GM12878 (cell line): Measurements from ENCODE around the gene PDZD2. TPM values are rescaled to one million over a fixed set of nuclear protein-coding genes. Genes with fewer than 3 reads are reported as not detected.

Source experiments
- ATAC-seq: fragments of 200-7000 bp; cut with Tn5 transposase; 3 replicates; pipeline ENCODE4 v1.9.1; 2020; ENCODE audit warnings: mild to moderate bottlenecking, moderate library complexity
- BruUV-seq: library from RNA; stranded (reverse); fragments of 400-500 nt; replicated peaks from 2 replicates; lab custom pipeline; 2021; lab: Mats Ljungman, UMichigan
- CTCF ChIA-PET: fragments of 300-600 bp; sonication (Branson Sonifier 250); formaldehyde crosslinking; extraction: SDS; loops from one replicate; lab custom pipeline; 2021; ENCODE audit warnings: inconsistent platforms; lab: Yijun Ruan, JAX
- POLR2A ChIA-PET: fragments of 350-600 bp; formaldehyde crosslinking; extraction: SDS; loops from one replicate; lab custom pipeline; 2021; ENCODE audit warnings: inconsistent platforms; lab: Charles Lee
- RAD21 ChIA-PET: fragments of 300-600 bp; sonication (Branson Sonifier 250); formaldehyde crosslinking; loops from one replicate; lab custom pipeline; 2023; ENCODE audit warnings: antibody characterized with exemption; ENCODE audit not compliant: unreplicated experiment; lab: Charles Lee
- SMC1A ChIA-PET: fragments of 300-600 bp; sonication (Branson Sonifier 250); formaldehyde crosslinking; loops from one replicate; lab custom pipeline; 2023; ENCODE audit not compliant: unreplicated experiment, uncharacterized antibody; lab: Charles Lee
- DNase-seq: peaks from one replicate; pipeline ENCODE4 v3.0.0-alpha.2; 2011; ENCODE audit warnings: low read depth, low spot score
- FAIRE-seq: peaks from 3 replicates; lab custom pipeline; 2011; peaks lifted over from hg19 to GRCh38; lab: Jason Lieb, UNC
- H2AFZ ChIP-seq: 2 replicates; pipeline ENCODE4 v1.6.0; 2011; ENCODE audit warnings: low read depth, low read length, control low read depth; ENCODE audit not compliant: control insufficient read depth
- H3K27ac ChIP-seq: 2 replicates; pipeline ENCODE4 v1.5.1; 2011; ENCODE audit warnings: control low read depth; ENCODE audit not compliant: control insufficient read depth, insufficient read depth
- H3K27me3 ChIP-seq, 2 experiments: replicated peaks in 1 of 2; 2 replicates each; pipeline versions ENCODE4 v1.6.0 to v1.6.1; 2011; ENCODE audit warnings: low read length in 1 of 2; ENCODE audit not compliant: control insufficient read depth in 2 of 2, insufficient read depth in 2 of 2
- H3K36me3 ChIP-seq, 2 experiments: 2 replicates each; pipeline ENCODE4 v1.5.1; 2011; ENCODE audit warnings: low read length in 1 of 2; ENCODE audit not compliant: control insufficient read depth in 2 of 2, insufficient read depth in 2 of 2
- H3K4me1 ChIP-seq: 2 replicates; pipeline ENCODE4 v1.6.1; 2011; ENCODE audit warnings: mild to moderate bottlenecking, low read length, moderate library complexity, mixed read lengths; ENCODE audit not compliant: control insufficient read depth, insufficient read depth
- H3K4me2 ChIP-seq: 2 replicates; pipeline ENCODE4 v1.6.0; 2011; ENCODE audit warnings: control low read depth; ENCODE audit not compliant: control insufficient read depth, insufficient read depth
- H3K4me3 ChIP-seq: fragments of 200-600 bp; sonication (generic); 2 replicates; pipeline ENCODE4 v1.5.1; 2016
- H3K79me2 ChIP-seq: 2 replicates; pipeline ENCODE4 v1.6.0; 2011; ENCODE audit warnings: low read length; ENCODE audit not compliant: control insufficient read depth, insufficient read depth
- H3K9ac ChIP-seq: 2 replicates; pipeline ENCODE4 v1.8.0; 2011; ENCODE audit warnings: low read length, control low read depth, mixed read lengths; ENCODE audit not compliant: control insufficient read depth, insufficient read depth
- H3K9me3 ChIP-seq: replicated peaks from 3 replicates; pipeline ENCODE4 v1.5.1; 2011; ENCODE audit warnings: mild to moderate bottlenecking, low read length; ENCODE audit not compliant: control insufficient read depth, insufficient read depth
- H4K20me1 ChIP-seq: 2 replicates; pipeline ENCODE4 v1.6.0; 2011; ENCODE audit not compliant: control insufficient read depth, insufficient read depth
- CHD1 ChIP-seq: IDR thresholded peaks from 2 replicates; pipeline ENCODE4 v1.6.1; 2012; ENCODE audit warnings: low read depth, low read length, improper control_type of control experiment
- CREB1 ChIP-seq: IDR thresholded peaks from 2 replicates; pipeline ENCODE4 v1.6.1; 2012; ENCODE audit warnings: low read depth, mild to moderate bottlenecking, inconsistent platforms
- ELK1 ChIP-seq: IDR thresholded peaks from 2 replicates; pipeline ENCODE4 v1.6.1; 2012; ENCODE audit warnings: low read depth, low read length, improper control_type of control experiment
- KAT2A ChIP-seq: conservative IDR thresholded peaks from 2 replicates; pipeline ENCODE4 v1.6.1; 2011; ENCODE audit warnings: low read depth, low read length; ENCODE audit not compliant: control insufficient read depth
- MEF2A ChIP-seq: IDR thresholded peaks from 2 replicates; pipeline ENCODE4 v1.6.1; 2011; ENCODE audit warnings: low read depth, mild to moderate bottlenecking, low read length, moderate library complexity; ENCODE audit not compliant: insufficient read depth
- MXI1 ChIP-seq: fragments of 150-350 bp; IDR thresholded peaks from 2 replicates; pipeline ENCODE4 v1.6.1; 2011; ENCODE audit warnings: low read depth, mild to moderate bottlenecking, inconsistent platforms, low read length, improper control_type of control experiment
- NRF1 ChIP-seq: conservative IDR thresholded peaks from 2 replicates; pipeline ENCODE4 v1.6.1; 2011; ENCODE audit warnings: mild to moderate bottlenecking, low read depth, low read length, improper control_type of control experiment
- STAT3 ChIP-seq: IDR thresholded peaks from 2 replicates; pipeline ENCODE4 v1.6.1; 2011; ENCODE audit warnings: low read depth, low read length, improper control_type of control experiment
- TAF1 ChIP-seq: IDR thresholded peaks from 2 replicates; pipeline ENCODE4 v1.6.1; 2011; ENCODE audit warnings: mild to moderate bottlenecking, low read depth, low read length, borderline replicate concordance
- ZNF217 ChIP-seq: fragments of 450-650 bp; IDR thresholded peaks from 2 replicates; pipeline ENCODE4 v1.6.1; 2017; ENCODE audit warnings: antibody characterized with exemption, mild to moderate bottlenecking
- WGBS: methylation state at CpG from one replicate; pipeline ENCODE4 v1.1.6; 2016; ENCODE audit warnings: low lambda C conversion rate; ENCODE audit not compliant: insufficient replicate concordance, insufficient coverage; ENCODE audit errors: missing lambda C conversion rate; 5-methylcytosine and 5-hydroxymethylcytosine counted together
- in situ Hi-C: fragments of 300-500 bp; cut with MboI; formaldehyde crosslinking; loops from 9 replicates; pipeline ENCODE4 v1.14.3; 2018; ENCODE audit warnings: mixed read lengths
- intact Hi-C: fragments of 100-400 bp; cut with micrococcal nuclease; formaldehyde crosslinking; loops from one replicate; pipeline ENCODE4 v1.14.2; 2022; ENCODE audit not compliant: unreplicated experiment
- polyA plus RNA-seq, 11 experiments: library from polyadenylated mRNA; depleted of rRNA in 4 of 11; unstranded in 6 of 11; stranded (reverse) in 5 of 11; fragments of >200 nt; fragmentation: Nextera tagmentation in 4 of 11; fragmentation: Illumina TruSeq in 1 of 11; extraction: Ambion mirVana in 4 of 11; extraction: Trizol in 1 of 11; gene quantifications; 1 replicate in 1 of 11; 2 replicates in 10 of 11; pipeline versions ENCODE4 v1.2.1 to v1.2.3, GENCODE V29; 2011 to 2016; ENCODE audit warnings: inconsistent platforms in 2 of 11, missing spikeins in 2 of 11, low read depth in 1 of 11
- total RNA-seq, 4 experiments: library from RNA; depleted of rRNA in 3 of 4; stranded (reverse); fragments of >200 nt in 3 of 4; fragmentation: Illumina TruSeq in 1 of 4; extraction: Trizol in 1 of 4; gene quantifications; 2 replicates each; pipeline versions ENCODE4 v1.2.1 to v1.2.3, GENCODE V29; 2013 to 2021

PDZD2 gene
- total and polyA plus RNA-seq, 10 of the 15 experiments (the other 5 are each of a cell fraction or from before 2014, with no cell fraction given) = 0.01 to 0.58 (median 0.29) TPM; not detected in 3

GRCh38 chr5:31984691-31985090 lies 345.8 kb downstream of the PDZD2 start:
- Histone ChIP-seq H3K4me3 (no peak overlapping the region), H3K9me3 (no peaks in the 10 kb centered on the region; the same call in 2 of the 3 replicates)
- TF ChIP-seq ZNF217 (no peak), MXI1 (no peak)
- TF ChIP-seq, all 136 proteins: peak for 0
- intact Hi-C loops = no loop called here
- DNase-seq (no peak), FAIRE-seq (no peak), ATAC-seq (no peak)
- Histone ChIP-seq H2AFZ (no peak overlapping the region), H3K4me1 (no peaks in the 10 kb centered on the region), H3K4me2 (no peak overlapping the region), H3K27me3 (no peaks in the 10 kb centered on the region; a peak in 2 of 4 replicates), H3K36me3 (no peaks in the 10 kb centered on the region), H3K27ac (no peak overlapping the region), H3K9ac (no peak overlapping the region), H3K79me2 (no peaks in the 10 kb centered on the region), H4K20me1 (no peaks in the 10 kb centered on the region)
- POLR2A ChIA-PET = no interaction called here
- SMC1A ChIA-PET = interaction anchor here (0.5 to 1.8 kb wide), 2 partner anchors 12 to 19 kb away, joined by 3 to 4 read pairs; no protein-coding TSS in a partner anchor
- CTCF ChIA-PET = no interaction called here
- 0% methylated on average over 1 of the region's 1 CpG for WGBS
- in situ Hi-C loops = no loop called here
- RAD21 ChIA-PET = no interaction called here
- no TSS peak for BruUV-seq

GRCh38 chr5:31986101-31986500 lies 347.2 kb downstream of the PDZD2 start:
- no peak for ATAC-seq
- Histone ChIP-seq H3K4me2 (no peak overlapping the region), H3K4me1 (no peaks in the 10 kb centered on the region), H3K36me3 (no peaks in the 10 kb centered on the region), H2AFZ (no peak overlapping the region), H3K4me3 (no peak overlapping the region), H3K9me3 (no peaks in the 10 kb centered on the region; the same call in 2 of the 3 replicates), H3K79me2 (no peaks in the 10 kb centered on the region), H3K9ac (no peak overlapping the region), H3K27me3 (no peaks in the 10 kb centered on the region; a peak in 2 of 4 replicates), H3K27ac (no peak overlapping the region), H4K20me1 (no peaks in the 10 kb centered on the region)
- intact Hi-C loops (no loop called here), in situ Hi-C loops (no loop called here)
- no TSS peak for BruUV-seq
- FAIRE-seq = no peak
- RAD21 ChIA-PET = no interaction called here
- TF ChIP-seq MXI1 = no peak
- TF ChIP-seq STAT3 = no peak
- TF ChIP-seq MEF2A = no peak
- no peak for TF ChIP-seq KAT2A
- no peak for TF ChIP-seq TAF1
- TF ChIP-seq CHD1 = no peak
- no peak for TF ChIP-seq NRF1
- no peak for TF ChIP-seq ZNF217
- no peak for TF ChIP-seq CREB1
- TF ChIP-seq ELK1 = no peak
- POLR2A ChIA-PET = no interaction called here
- CTCF ChIA-PET = no interaction called here
- WGBS = 55% methylated on average over 5 of the region's 5 CpGs
- SMC1A ChIA-PET = no interaction called here
- DNase-seq = no peak
